ENCODE results near the gene FOXJ1. TPM values are rescaled to one million over a fixed set of nuclear protein-coding genes. Genes with fewer than 3 reads are reported as not detected.

FOXJ1 gene
- polyA plus RNA-seq, 2 of the 4 experiments (the other 2 are of a cell fraction), result 0.09 to 0.50 TPM

DNA sequence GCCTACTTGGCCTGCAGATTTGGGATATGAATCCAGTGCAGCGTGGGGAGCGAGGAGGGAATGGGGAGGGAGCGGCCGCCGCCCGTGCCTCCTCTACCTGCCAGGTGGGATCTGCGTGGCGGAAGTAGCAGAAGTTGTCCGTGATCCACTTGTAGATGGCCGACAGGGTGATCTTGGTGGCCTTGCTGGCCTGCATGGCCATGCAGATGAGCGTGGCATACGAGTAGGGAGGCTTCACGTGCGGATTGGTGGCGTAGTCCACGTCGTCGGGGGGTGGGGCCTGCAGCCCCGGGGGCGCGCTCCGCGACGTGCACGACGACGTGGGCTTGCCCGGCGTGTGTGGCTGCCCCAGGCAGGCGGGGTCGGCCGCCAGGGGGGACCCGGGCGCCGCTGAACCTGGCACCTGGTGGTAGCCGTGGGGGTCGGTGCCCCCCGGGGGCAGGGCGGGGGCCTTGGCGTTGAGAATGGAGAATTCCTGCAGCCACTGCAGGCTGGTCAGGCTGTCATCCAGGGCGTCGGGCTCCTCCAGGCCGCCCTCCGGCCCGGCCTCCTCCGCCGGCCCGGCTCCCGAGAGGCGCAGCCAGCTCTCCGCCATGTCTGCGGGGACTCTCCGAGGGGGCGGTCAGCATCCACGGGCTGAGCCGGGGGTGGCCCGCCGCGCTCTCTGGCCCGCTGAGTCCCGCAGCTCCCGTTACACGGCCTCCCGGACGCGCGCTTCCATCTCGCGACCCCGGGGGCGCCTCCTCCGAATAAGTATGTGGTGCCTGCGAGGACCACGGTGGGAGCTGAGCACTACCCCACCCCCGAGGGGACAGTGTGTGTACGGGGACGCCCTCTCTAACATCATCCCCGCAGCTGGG lies 1.0 kb downstream of the FOXJ1 start (continued):
- TF ChIP-seq, protein P1, sequence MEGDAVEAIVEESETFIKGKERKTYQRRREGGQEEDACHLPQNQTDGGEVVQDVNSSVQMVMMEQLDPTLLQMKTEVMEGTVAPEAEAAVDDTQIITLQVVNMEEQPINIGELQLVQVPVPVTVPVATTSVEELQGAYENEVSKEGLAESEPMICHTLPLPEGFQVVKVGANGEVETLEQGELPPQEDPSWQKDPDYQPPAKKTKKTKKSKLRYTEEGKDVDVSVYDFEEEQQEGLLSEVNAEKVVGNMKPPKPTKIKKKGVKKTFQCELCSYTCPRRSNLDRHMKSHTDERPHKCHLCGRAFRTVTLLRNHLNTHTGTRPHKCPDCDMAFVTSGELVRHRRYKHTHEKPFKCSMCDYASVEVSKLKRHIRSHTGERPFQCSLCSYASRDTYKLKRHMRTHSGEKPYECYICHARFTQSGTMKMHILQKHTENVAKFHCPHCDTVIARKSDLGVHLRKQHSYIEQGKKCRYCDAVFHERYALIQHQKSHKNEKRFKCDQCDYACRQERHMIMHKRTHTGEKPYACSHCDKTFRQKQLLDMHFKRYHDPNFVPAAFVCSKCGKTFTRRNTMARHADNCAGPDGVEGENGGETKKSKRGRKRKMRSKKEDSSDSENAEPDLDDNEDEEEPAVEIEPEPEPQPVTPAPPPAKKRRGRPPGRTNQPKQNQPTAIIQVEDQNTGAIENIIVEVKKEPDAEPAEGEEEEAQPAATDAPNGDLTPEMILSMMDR (IDR thresholded peaks at IDR 0.05), result no peak
- no peak for TF ChIP-seq JUNB (IDR thresholded peaks at IDR 0.05)
- TF ChIP-seq JUN (IDR thresholded peaks at IDR 0.05), result no peak
- TF ChIP-seq BHLHE40 (IDR thresholded peaks at IDR 0.05; ENCODE audit: low read depth, low read length), result no peak
- no peak for TF ChIP-seq CHD4 (IDR thresholded peaks at IDR 0.05; ENCODE audit: borderline replicate concordance)

DNA sequence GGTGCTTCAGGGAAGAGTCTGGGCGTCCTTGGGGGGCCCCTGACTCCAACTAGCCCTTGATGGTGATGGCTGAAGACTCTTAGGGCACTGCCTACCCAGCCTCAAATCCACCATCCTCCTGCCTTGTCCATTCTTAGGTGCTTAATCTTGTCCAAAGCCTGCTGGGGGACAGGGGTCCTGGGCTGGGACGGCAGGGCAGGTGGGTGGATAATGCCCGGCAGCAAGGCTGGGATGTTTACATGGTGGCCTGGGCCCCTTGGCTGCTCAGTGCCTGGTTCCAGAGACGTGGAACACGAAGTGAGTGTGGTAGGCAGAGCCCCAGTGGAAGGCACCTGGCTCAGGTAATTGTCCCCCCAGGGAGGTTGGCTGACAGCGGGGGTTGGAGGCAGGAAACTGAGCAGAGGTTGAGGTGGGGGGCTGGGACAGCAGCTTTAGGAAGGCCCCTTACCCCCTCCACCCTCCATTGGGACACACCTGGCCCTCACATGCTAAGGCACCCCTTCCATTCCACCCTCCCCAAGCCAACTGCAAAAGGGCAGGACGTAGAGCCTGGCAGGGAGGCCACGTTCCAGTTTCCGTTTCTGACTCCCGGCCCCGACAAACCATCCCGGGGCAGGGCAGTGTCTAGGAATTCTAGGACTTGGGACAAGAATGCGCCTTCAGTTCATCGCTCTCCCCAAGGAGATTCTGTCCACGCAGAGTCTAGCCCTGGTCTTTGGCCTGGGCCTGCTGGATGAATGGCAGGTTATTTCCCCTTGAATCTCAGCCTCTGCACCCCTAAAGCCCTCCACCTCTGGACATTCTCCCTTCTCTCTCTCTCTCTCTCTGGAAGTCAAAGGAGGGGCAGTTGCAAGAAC lies 1.9 kb downstream of the FOXJ1 start:
- peak overlapping the region; percentile 88 for H3K4me2 ChIP-seq
- DNase-seq (ENCODE audit: low read depth in 1 of 2, low spot score in 1 of 2) (no peak), FAIRE-seq (no peak), ATAC-seq (no peak)
- 82% methylated on average over 15 of the region's 15 CpGs for WGBS (ENCODE audit: missing lambda C conversion rate)
- H3K27ac ChIP-seq, result peak overlapping the region; percentile 76 to 84
- ChIA-PET CTCF (interaction anchor here (0.7 to 38.7 kb wide), 4 partner anchors 18 to 165 kb away, joined by 3 to 755 read pairs (median 6); no protein-coding TSS in a partner anchor), POLR2A (interaction anchor here (0.5 to 0.6 kb wide), 3 partner anchors 59 to 195 kb away, joined by 3 to 4 read pairs (median 4); no protein-coding TSS in a partner anchor)
- no peaks in the 10 kb centered on the region for H3K9me3 ChIP-seq
- peaks cover 38% of the 10 kb centered on the region for H3K4me1 ChIP-seq
- TF ChIP-seq, protein P2, sequence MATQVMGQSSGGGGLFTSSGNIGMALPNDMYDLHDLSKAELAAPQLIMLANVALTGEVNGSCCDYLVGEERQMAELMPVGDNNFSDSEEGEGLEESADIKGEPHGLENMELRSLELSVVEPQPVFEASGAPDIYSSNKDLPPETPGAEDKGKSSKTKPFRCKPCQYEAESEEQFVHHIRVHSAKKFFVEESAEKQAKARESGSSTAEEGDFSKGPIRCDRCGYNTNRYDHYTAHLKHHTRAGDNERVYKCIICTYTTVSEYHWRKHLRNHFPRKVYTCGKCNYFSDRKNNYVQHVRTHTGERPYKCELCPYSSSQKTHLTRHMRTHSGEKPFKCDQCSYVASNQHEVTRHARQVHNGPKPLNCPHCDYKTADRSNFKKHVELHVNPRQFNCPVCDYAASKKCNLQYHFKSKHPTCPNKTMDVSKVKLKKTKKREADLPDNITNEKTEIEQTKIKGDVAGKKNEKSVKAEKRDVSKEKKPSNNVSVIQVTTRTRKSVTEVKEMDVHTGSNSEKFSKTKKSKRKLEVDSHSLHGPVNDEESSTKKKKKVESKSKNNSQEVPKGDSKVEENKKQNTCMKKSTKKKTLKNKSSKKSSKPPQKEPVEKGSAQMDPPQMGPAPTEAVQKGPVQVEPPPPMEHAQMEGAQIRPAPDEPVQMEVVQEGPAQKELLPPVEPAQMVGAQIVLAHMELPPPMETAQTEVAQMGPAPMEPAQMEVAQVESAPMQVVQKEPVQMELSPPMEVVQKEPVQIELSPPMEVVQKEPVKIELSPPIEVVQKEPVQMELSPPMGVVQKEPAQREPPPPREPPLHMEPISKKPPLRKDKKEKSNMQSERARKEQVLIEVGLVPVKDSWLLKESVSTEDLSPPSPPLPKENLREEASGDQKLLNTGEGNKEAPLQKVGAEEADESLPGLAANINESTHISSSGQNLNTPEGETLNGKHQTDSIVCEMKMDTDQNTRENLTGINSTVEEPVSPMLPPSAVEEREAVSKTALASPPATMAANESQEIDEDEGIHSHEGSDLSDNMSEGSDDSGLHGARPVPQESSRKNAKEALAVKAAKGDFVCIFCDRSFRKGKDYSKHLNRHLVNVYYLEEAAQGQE (IDR thresholded peaks at IDR 0.05), result no peak
- TF ChIP-seq RCOR1 (IDR thresholded peaks at IDR 0.05; ENCODE audit: low read depth, low read length) (no peak), POLR2A (IDR thresholded peaks at IDR 0.05; ENCODE audit: low read length) (no peak), ZSCAN20 (CRISPR knock-in tag; IDR thresholded peaks at IDR 0.05) (no peak), CHD2 (IDR thresholded peaks at IDR 0.05; ENCODE audit: low read length, partially characterized antibody) (no peak), HOXB13 (CRISPR knock-in tag; IDR thresholded peaks at IDR 0.05; ENCODE audit: low read depth) (no peak), TFCP2L1 (CRISPR knock-in tag; IDR thresholded peaks at IDR 0.05) (no peak), ZNF302 (CRISPR knock-in tag; IDR thresholded peaks at IDR 0.05) (no peak)
- TF ChIP-seq, protein P3, sequence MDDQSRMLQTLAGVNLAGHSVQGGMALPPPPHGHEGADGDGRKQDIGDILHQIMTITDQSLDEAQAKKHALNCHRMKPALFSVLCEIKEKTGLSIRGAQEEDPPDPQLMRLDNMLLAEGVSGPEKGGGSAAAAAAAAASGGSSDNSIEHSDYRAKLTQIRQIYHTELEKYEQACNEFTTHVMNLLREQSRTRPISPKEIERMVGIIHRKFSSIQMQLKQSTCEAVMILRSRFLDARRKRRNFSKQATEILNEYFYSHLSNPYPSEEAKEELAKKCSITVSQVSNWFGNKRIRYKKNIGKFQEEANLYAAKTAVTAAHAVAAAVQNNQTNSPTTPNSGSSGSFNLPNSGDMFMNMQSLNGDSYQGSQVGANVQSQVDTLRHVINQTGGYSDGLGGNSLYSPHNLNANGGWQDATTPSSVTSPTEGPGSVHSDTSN (IDR thresholded peaks at IDR 0.05), result no peak
- TF ChIP-seq, protein P1 (IDR thresholded peaks at IDR 0.05), result no peak
- no peak overlapping the region for H3K4me3 ChIP-seq
